IMR-90 (cell line): ENCODE results near the gene SPATA24. TPM values are rescaled to one million over a fixed set of nuclear protein-coding genes. Genes with fewer than 3 reads are reported as not detected.

Source experiments
- ATAC-seq: fragments of 200-7000 bp; cut with Tn5 transposase; 2 replicates; pipeline ENCODE4 v1.9.1; 2020; ENCODE audit warnings: low read depth, mild to moderate bottlenecking, moderate library complexity
- BruUV-seq: library from RNA; stranded (reverse); fragments of 400-500 nt; replicated peaks from 2 replicates; lab custom pipeline; 2021; lab: Mats Ljungman, UMichigan
- CTCF ChIA-PET: fragments of 300-600 bp; formaldehyde crosslinking; extraction: SDS; loops from one replicate; lab custom pipeline; 2021; ENCODE audit warnings: antibody characterized with exemption; lab: Yijun Ruan, JAX
- POLR2A ChIA-PET: fragments of 300-600 bp; sonication (Branson Sonifier 250); formaldehyde crosslinking; loops from one replicate; lab custom pipeline; 2022; ENCODE audit warnings: antibody characterized with exemption; ENCODE audit not compliant: unreplicated experiment; lab: Charles Lee
- DNase-seq: peaks from one replicate; pipeline ENCODE4 v3.0.0; 2013
- H2AFZ ChIP-seq: replicated peaks from 2 replicates; pipeline ENCODE3; 2013; ENCODE audit warnings: low read length, mild to moderate bottlenecking; ENCODE audit not compliant: poor library complexity
- H2AK5ac ChIP-seq: 2 replicates; pipeline ENCODE4 v1.6.1; 2013; ENCODE audit warnings: low read depth, low read length, inconsistent platforms
- H2AK9ac ChIP-seq: replicated peaks from 2 replicates; pipeline ENCODE3; 2013; ENCODE audit warnings: mild to moderate bottlenecking, low read depth, low read length, moderate library complexity; ENCODE audit not compliant: poor library complexity
- H2BK120ac ChIP-seq: 2 replicates; pipeline ENCODE4 v1.6.1; 2013; ENCODE audit warnings: low read depth, low read length, inconsistent platforms
- H2BK15ac ChIP-seq: 3 replicates; pipeline ENCODE4 v1.6.1; 2013; ENCODE audit warnings: low read depth, low read length, inconsistent platforms
- H2BK20ac ChIP-seq: 2 replicates; pipeline ENCODE4 v1.6.1; 2013; ENCODE audit warnings: low read depth, mild to moderate bottlenecking, inconsistent platforms, low read length, moderate library complexity
- H2BK5ac ChIP-seq: 2 replicates; pipeline ENCODE4 v1.6.1; 2013; ENCODE audit warnings: mild to moderate bottlenecking, low read depth, low read length, inconsistent platforms; ENCODE audit not compliant: poor library complexity, severe bottlenecking
- H3K14ac ChIP-seq: replicated peaks from 2 replicates; pipeline ENCODE4 v1.6.1; 2013; ENCODE audit warnings: low read depth, low read length, inconsistent platforms
- H3K18ac ChIP-seq: 2 replicates; pipeline ENCODE4 v1.6.1; 2013; ENCODE audit warnings: low read depth, low read length, control low read depth
- H3K23ac ChIP-seq: 2 replicates; pipeline ENCODE4 v1.6.1; 2013; ENCODE audit warnings: low read depth, low read length, inconsistent platforms
- H3K27ac ChIP-seq: 2 replicates; pipeline ENCODE4 v1.5.1; 2013; ENCODE audit warnings: mild to moderate bottlenecking, control low read depth, low read length; ENCODE audit not compliant: insufficient read depth
- H3K27me3 ChIP-seq: 2 replicates; pipeline ENCODE4 v1.6.1; 2013; ENCODE audit warnings: low read length; ENCODE audit not compliant: control insufficient read depth, insufficient read depth
- H3K36me3 ChIP-seq: 2 replicates; pipeline ENCODE4 v1.6.1; 2013; ENCODE audit warnings: low read length, mixed read lengths; ENCODE audit not compliant: control insufficient read depth, insufficient read depth
- H3K4ac ChIP-seq: 2 replicates; pipeline ENCODE4 v1.6.1; 2013; ENCODE audit warnings: low read depth, low read length, inconsistent platforms
- H3K4me1 ChIP-seq: 2 replicates; pipeline ENCODE4 v1.6.1; 2013; ENCODE audit warnings: low read length, mixed read lengths; ENCODE audit not compliant: control insufficient read depth, insufficient read depth
- H3K4me2 ChIP-seq: 2 replicates; pipeline ENCODE4 v1.6.1; 2013; ENCODE audit warnings: low read depth, mild to moderate bottlenecking, control low read depth, low read length, moderate library complexity
- H3K4me3 ChIP-seq: 2 replicates; pipeline ENCODE4 v1.5.1; 2013; ENCODE audit warnings: low read depth, mild to moderate bottlenecking, control low read depth, low read length, moderate library complexity; ENCODE audit not compliant: insufficient read depth
- H3K56ac ChIP-seq: 2 replicates; pipeline ENCODE4 v1.6.1; 2013; ENCODE audit warnings: low read length, inconsistent platforms; ENCODE audit not compliant: insufficient read depth; ENCODE audit errors: extremely low read depth
- H3K79me1 ChIP-seq, 2 experiments: 2 replicates each; pipeline ENCODE4 v1.6.1; 2013; ENCODE audit warnings: low read length in 2 of 2, inconsistent platforms in 1 of 2, low read depth in 1 of 2
- H3K9ac ChIP-seq: 2 replicates; pipeline ENCODE4 v1.6.1; 2013; ENCODE audit warnings: low read depth, low read length, control low read depth
- H3K9me1 ChIP-seq: 2 replicates; pipeline ENCODE4 v1.6.1; 2013; ENCODE audit warnings: low read length, inconsistent platforms; ENCODE audit not compliant: insufficient read depth
- H3K9me3 ChIP-seq: 2 replicates; pipeline ENCODE4 v1.6.1; 2013; ENCODE audit warnings: low read length; ENCODE audit not compliant: control insufficient read depth, insufficient read depth
- H4K20me1 ChIP-seq: 2 replicates; pipeline ENCODE4 v1.6.1; 2013; ENCODE audit warnings: low read length, inconsistent platforms; ENCODE audit not compliant: insufficient read depth
- H4K5ac ChIP-seq: 2 replicates; pipeline ENCODE4 v1.6.1; 2013; ENCODE audit warnings: mild to moderate bottlenecking, low read depth, low read length, control low read depth
- H4K8ac ChIP-seq, 2 experiments: 2 replicates each; pipeline ENCODE4 v1.6.1; 2013; ENCODE audit warnings: low read depth in 2 of 2, low read length in 2 of 2, control low read depth in 1 of 2, inconsistent platforms in 1 of 2
- H4K91ac ChIP-seq: 2 replicates; pipeline ENCODE4 v1.6.1; 2013; ENCODE audit warnings: low read depth, low read length, inconsistent platforms; ENCODE audit not compliant: insufficient read depth
- NFE2L2 ChIP-seq: fragments of 150-350 bp; IDR thresholded peaks from 2 replicates; pipeline ENCODE4 v1.6.1; 2016; ENCODE audit warnings: low read depth, mild to moderate bottlenecking, low read length
- RAD21 ChIP-seq: IDR thresholded peaks from 2 replicates; pipeline ENCODE4 v1.6.1; 2012; ENCODE audit warnings: low read length, improper control_type of control experiment
- WGBS, 2 experiments: methylation state at CpG; one replicate each; pipeline versions ENCODE4 v1.1.5 to v1.1.7; 2013; ENCODE audit warnings: missing lambda C conversion rate in 2 of 2; ENCODE audit not compliant: insufficient read length in 1 of 2; ENCODE audit errors: extremely low coverage in 2 of 2; 5-methylcytosine and 5-hydroxymethylcytosine counted together
- dilution Hi-C: fragments of 300-500 bp; cut with HindIII; formaldehyde crosslinking; loops from one replicate; pipeline ENCODE4 v1.14.3; 2018; ENCODE audit warnings: low sequenced_read_pairs; ENCODE audit not compliant: unreplicated experiment
- in situ Hi-C: fragments of 300-500 bp; cut with MboI; formaldehyde crosslinking; loops from 3 replicates; pipeline ENCODE4 v1.14.3; 2019; ENCODE audit warnings: low sequenced_read_pairs, inconsistent platforms, mixed read lengths
- intact Hi-C: fragments of 100-400 bp; cut with micrococcal nuclease; formaldehyde crosslinking; loops from 2 replicates; pipeline ENCODE4 v1.10.0; 2022
- polyA plus RNA-seq, 3 experiments: library from polyadenylated mRNA; depleted of rRNA; stranded (reverse); fragments of >200 nt; gene quantifications; 2 replicates each; pipeline ENCODE4 v1.2.3, GENCODE V29; 2012; ENCODE audit warnings: low replicate concordance in 1 of 3
- total RNA-seq: library from RNA; depleted of rRNA; stranded (reverse); fragments of >200 nt; gene quantifications from 2 replicates; pipeline ENCODE4 v1.2.3, GENCODE V29; 2012
- TF ChIP-seq, protein P1 (sequence below): conservative IDR thresholded peaks from 2 replicates; pipeline ENCODE4 v1.5.1; 2012; ENCODE audit warnings: mild to moderate bottlenecking, low read depth, low read length, improper control_type of control experiment

The SPATA24 gene
- total and polyA plus RNA-seq, 2 of the 4 experiments (the other 2 are of a cell fraction), result 4.1 to 4.3 TPM

DNA sequence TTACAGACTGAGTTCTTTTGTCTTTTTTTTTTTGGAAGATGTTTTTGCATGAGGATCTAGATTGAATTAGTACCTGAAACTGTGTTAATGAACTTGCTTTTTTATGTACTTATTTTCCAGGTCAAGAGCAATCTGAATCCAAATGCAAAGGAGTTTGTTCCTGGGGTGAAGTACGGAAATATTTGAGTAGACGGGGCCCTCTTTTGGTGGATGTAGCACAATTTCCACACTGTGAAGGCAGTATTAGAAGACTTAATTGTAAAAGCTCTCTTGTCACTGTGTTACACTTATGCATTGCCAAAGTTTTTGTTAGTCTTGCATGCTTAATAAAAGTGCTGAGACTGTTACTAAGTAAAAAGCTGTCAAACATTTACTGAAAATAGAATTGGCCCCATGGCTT lies 35.3 kb downstream of the SPATA24 start:
- BruUV-seq, result no TSS peak
- H3K23ac ChIP-seq, result 0 out of 2 replicates have a peak overlapping the region, but pooled peaks have one; percentile 21
- no peak overlapping the region for H3K14ac ChIP-seq
- H3K4ac ChIP-seq, result no peak overlapping the region
- H3K4me2 ChIP-seq, result peak overlapping the region; percentile 44
- H4K5ac ChIP-seq, result no peak overlapping the region
- in situ Hi-C loops, result no loop called here
- peak; percentile 7; the same call in 1 of the 2 replicates for ATAC-seq
- H3K9me1 ChIP-seq, result peaks cover 13% of the 10 kb centered on the region
- no peak overlapping the region; the same call in 1 of the 2 replicates for H3K18ac ChIP-seq
- H3K36me3 ChIP-seq, result peaks cover 44% of the 10 kb centered on the region
- H3K9me3 ChIP-seq, result no peaks in the 10 kb centered on the region
- H3K27ac ChIP-seq, result peak overlapping the region; percentile 40; the same call in 1 of the 2 replicates
- H3K56ac ChIP-seq, result no peak overlapping the region
- H4K8ac ChIP-seq, result no peak overlapping the region
- no peak overlapping the region for H2AK5ac ChIP-seq
- no peak overlapping the region for H2AFZ ChIP-seq
- H2BK120ac ChIP-seq, result no peak overlapping the region
- no peak overlapping the region for H3K4me3 ChIP-seq
- DNase-seq, result peak; percentile 29
- intact Hi-C loops, result no loop called here
- dilution Hi-C loops, result no loop called here
- peaks cover 11% of the 10 kb centered on the region for H3K4me1 ChIP-seq
- H2BK5ac ChIP-seq, result peak overlapping the region; percentile 11
- no peak overlapping the region for H3K9ac ChIP-seq
- no peaks in the 10 kb centered on the region for H3K27me3 ChIP-seq
- H4K20me1 ChIP-seq, result peaks cover 24% of the 10 kb centered on the region; the same call in 1 of the 2 replicates
- no CpG with 5 or more reads among the region's 2 CpGs for WGBS, 2 experiments
- peak; percentile 27; the same call in 1 of the 2 replicates for TF ChIP-seq RAD21
- no peak for TF ChIP-seq NFE2L2
- TF ChIP-seq, protein P1, sequence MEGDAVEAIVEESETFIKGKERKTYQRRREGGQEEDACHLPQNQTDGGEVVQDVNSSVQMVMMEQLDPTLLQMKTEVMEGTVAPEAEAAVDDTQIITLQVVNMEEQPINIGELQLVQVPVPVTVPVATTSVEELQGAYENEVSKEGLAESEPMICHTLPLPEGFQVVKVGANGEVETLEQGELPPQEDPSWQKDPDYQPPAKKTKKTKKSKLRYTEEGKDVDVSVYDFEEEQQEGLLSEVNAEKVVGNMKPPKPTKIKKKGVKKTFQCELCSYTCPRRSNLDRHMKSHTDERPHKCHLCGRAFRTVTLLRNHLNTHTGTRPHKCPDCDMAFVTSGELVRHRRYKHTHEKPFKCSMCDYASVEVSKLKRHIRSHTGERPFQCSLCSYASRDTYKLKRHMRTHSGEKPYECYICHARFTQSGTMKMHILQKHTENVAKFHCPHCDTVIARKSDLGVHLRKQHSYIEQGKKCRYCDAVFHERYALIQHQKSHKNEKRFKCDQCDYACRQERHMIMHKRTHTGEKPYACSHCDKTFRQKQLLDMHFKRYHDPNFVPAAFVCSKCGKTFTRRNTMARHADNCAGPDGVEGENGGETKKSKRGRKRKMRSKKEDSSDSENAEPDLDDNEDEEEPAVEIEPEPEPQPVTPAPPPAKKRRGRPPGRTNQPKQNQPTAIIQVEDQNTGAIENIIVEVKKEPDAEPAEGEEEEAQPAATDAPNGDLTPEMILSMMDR, result 0 out of 2 replicates have a peak, but pooled peaks have one; percentile 19
- ChIA-PET POLR2A (no interaction called here), CTCF (interaction anchor here (0.6 kb wide), 1 partner anchor 793 kb away, joined by 5 read pairs; the partner anchor contains the start of gene HSPA9)
- H2BK15ac ChIP-seq, result no peak overlapping the region
- H2AK9ac ChIP-seq, result no peak overlapping the region
- H3K79me1 ChIP-seq, result peaks cover 18 to 50% of the 10 kb centered on the region in 2 experiments
- no peak overlapping the region for H2BK20ac ChIP-seq
- no peak overlapping the region for H4K91ac ChIP-seq
